ENCODE data around the gene FRMD4A. TPM values are rescaled to one million over a fixed set of nuclear protein-coding genes. Genes with fewer than 3 reads are reported as not detected.

The FRMD4A gene
- total and polyA plus RNA-seq, 2 experiments from 2014 or later, result 3.7 to 12.6 TPM

- TF ChIP-seq CTCF (IDR thresholded peaks at IDR 0.05; ENCODE audit: low read depth, low read length), result no peak
- H3K4me1 ChIP-seq (ENCODE audit: low read depth), result peaks cover 4% of the 10 kb centered on the region
- DNase-seq (ENCODE audit: low read depth in 1 of 2, low spot score in 1 of 2), result peak in 1 of 2 donors; percentile 61
- H3K9me3 ChIP-seq (ENCODE audit: low read depth), result no peaks in the 10 kb centered on the region
- H3K27ac ChIP-seq, result no peak overlapping the region
- H3K36me3 ChIP-seq, result no peaks in the 10 kb centered on the region
- no peak overlapping the region for H3K4me3 ChIP-seq
- no peaks in the 10 kb centered on the region for H3K27me3 ChIP-seq
These were observed 503.5 kb downstream of the FRMD4A start for GRCh38 chr10:13827076-13827797.

- Histone ChIP-seq H3K9me3 (ENCODE audit: low read depth) (no peaks in the 10 kb centered on the region), H3K36me3 (no peaks in the 10 kb centered on the region), H3K27me3 (no peaks in the 10 kb centered on the region), H3K4me1 (ENCODE audit: low read depth) (no peaks in the 10 kb centered on the region), H3K27ac (no peak overlapping the region), H3K4me3 (no peak overlapping the region)
- TF ChIP-seq CTCF (IDR thresholded peaks at IDR 0.05; ENCODE audit: low read depth, low read length), result no peak
- no peak for DNase-seq (ENCODE audit: low read depth in 1 of 2, low spot score in 1 of 2)
These were observed 506.9 kb downstream of the FRMD4A start for GRCh38 chr10:13823709-13824405.

- no peaks in the 10 kb centered on the region for H3K36me3 ChIP-seq
- no peak for DNase-seq (ENCODE audit: low read depth in 1 of 2, low spot score in 1 of 2)
- no peak overlapping the region for H3K27ac ChIP-seq
- H3K4me1 ChIP-seq (ENCODE audit: low read depth), result no peaks in the 10 kb centered on the region
- no peak overlapping the region for H3K4me3 ChIP-seq
- no peaks in the 10 kb centered on the region for H3K27me3 ChIP-seq
- no peaks in the 10 kb centered on the region for H3K9me3 ChIP-seq (ENCODE audit: low read depth)
- no peak for TF ChIP-seq CTCF (IDR thresholded peaks at IDR 0.05; ENCODE audit: low read depth, low read length)
These were observed 507.5 kb downstream of the FRMD4A start for GRCh38 chr10:13823096-13823708.

GRCh38 chr10:13822490-13822889, 508.2 kb downstream of the FRMD4A start:
- DNase-seq (ENCODE audit: low read depth in 1 of 2, low spot score in 1 of 2), result no peak
- Histone ChIP-seq H3K27me3 (no peaks in the 10 kb centered on the region), H3K4me3 (no peak overlapping the region), H3K4me1 (ENCODE audit: low read depth) (no peaks in the 10 kb centered on the region), H3K27ac (no peak overlapping the region), H3K36me3 (no peaks in the 10 kb centered on the region), H3K9me3 (ENCODE audit: low read depth) (no peaks in the 10 kb centered on the region)
- TF ChIP-seq CTCF (IDR thresholded peaks at IDR 0.05; ENCODE audit: low read depth, low read length), result no peak

- H3K4me3 ChIP-seq, result no peak overlapping the region
- no peak for TF ChIP-seq CTCF (IDR thresholded peaks at IDR 0.05; ENCODE audit: low read depth, low read length)
- no peak overlapping the region for H3K27ac ChIP-seq
- H3K4me1 ChIP-seq (ENCODE audit: low read depth), result no peaks in the 10 kb centered on the region
- DNase-seq (ENCODE audit: low read depth in 1 of 2, low spot score in 1 of 2), result no peak
- H3K27me3 ChIP-seq, result no peaks in the 10 kb centered on the region
- H3K9me3 ChIP-seq (ENCODE audit: low read depth), result no peaks in the 10 kb centered on the region
- no peaks in the 10 kb centered on the region for H3K36me3 ChIP-seq
These were observed 509.8 kb downstream of the FRMD4A start for GRCh38 chr10:13820964-13821337.
